ENCODE data around the gene ETNK1.

Gene ETNK1

DNA sequence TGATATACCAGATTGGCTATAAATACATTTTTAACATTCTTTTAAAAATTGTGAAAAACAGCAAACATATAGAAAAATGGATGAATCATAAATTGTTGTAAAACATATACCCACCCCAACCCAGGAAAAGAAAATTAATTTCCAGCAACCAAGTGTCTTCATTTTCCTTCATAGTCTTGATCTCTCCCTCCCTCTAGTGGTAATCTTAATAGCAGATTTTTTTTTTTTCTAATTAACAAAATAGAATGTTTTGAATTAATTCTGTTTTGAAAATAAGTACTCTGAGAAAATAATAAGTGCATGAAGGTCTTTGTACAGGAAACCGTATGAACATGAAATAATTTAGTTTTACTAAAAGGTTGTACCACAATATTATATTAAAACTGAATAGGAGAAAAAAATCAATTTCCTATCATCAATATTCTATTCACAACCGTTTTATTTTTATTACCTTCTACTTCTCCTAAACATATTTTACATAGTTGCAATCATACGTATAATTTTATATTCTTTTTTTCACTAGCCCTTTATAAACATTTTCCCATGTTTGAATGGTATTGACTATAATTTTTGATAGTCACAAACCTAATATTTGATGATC lies 7.0 kb downstream of the ETNK1 start:
- Histone ChIP-seq H2AFZ (ENCODE audit: low read depth, low read length) (no peak overlapping the region), H3K27ac (ENCODE audit: low read length) (no peak overlapping the region), H3K27me3 (ENCODE audit: insufficient read depth, low read length, poor library complexity) (no peaks in the 10 kb centered on the region), H4K20me1 (ENCODE audit: insufficient read depth, low read length) (peaks cover 50% of the 10 kb centered on the region; the same call in 1 of the 2 replicates), H3K4me2 (ENCODE audit: insufficient read depth, low read length) (no peak overlapping the region), H3K4me1 (ENCODE audit: insufficient read depth, low read length) (peaks cover 42% of the 10 kb centered on the region), H3K79me2 (ENCODE audit: insufficient read depth, low read length) (peaks cover 98% of the 10 kb centered on the region), H3K36me3 (ENCODE audit: insufficient read depth, low read length) (peaks cover 51% of the 10 kb centered on the region), H3K4me3 (ENCODE audit: low read depth in 1 of 2, low read length in 2 of 2) (no peak overlapping the region), H3K9ac (ENCODE audit: low read depth, low read length) (no peak overlapping the region), H3K9me3 (ENCODE audit: insufficient read depth, low read length, severe bottlenecking) (no peaks in the 10 kb centered on the region)
- peak; percentile 55; the same call in 2 of the 3 replicates for ATAC-seq (ENCODE audit: insufficient read depth, low read depth)
- no peak for DNase-seq
- TF ChIP-seq, protein P1, sequence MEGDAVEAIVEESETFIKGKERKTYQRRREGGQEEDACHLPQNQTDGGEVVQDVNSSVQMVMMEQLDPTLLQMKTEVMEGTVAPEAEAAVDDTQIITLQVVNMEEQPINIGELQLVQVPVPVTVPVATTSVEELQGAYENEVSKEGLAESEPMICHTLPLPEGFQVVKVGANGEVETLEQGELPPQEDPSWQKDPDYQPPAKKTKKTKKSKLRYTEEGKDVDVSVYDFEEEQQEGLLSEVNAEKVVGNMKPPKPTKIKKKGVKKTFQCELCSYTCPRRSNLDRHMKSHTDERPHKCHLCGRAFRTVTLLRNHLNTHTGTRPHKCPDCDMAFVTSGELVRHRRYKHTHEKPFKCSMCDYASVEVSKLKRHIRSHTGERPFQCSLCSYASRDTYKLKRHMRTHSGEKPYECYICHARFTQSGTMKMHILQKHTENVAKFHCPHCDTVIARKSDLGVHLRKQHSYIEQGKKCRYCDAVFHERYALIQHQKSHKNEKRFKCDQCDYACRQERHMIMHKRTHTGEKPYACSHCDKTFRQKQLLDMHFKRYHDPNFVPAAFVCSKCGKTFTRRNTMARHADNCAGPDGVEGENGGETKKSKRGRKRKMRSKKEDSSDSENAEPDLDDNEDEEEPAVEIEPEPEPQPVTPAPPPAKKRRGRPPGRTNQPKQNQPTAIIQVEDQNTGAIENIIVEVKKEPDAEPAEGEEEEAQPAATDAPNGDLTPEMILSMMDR (IDR thresholded peaks at IDR 0.05; ENCODE audit: borderline replicate concordance, extremely low read depth, low read length, poor library complexity, severe bottlenecking), result peak; percentile 61
- no peak for TF ChIP-seq EZH2 (IDR thresholded peaks at IDR 0.05; ENCODE audit: borderline replicate concordance, low read depth, low read length, severe bottlenecking)

DNA sequence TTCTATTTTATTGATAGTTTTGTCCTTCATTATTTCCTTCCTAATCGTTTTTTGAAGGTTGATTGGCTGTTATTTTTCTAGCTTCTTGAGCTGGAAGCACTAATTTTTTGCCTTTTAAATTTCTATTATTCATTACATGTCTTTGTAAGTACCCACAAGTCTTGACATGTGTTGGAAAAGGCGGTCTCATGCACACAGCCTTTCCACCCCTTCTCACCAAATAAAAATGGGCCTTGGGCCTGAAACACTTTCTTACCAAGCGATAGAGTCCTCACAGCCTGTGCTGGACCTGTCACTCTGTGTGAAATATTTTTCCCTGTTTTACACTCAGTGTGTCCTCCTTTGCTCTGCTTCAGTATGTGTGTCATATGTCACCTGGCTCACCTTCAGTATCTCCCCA lies 9.9 kb downstream of the ETNK1 start:
- Histone ChIP-seq H3K4me3 (ENCODE audit: low read depth in 1 of 2, low read length in 2 of 2) (no peak overlapping the region), H3K4me1 (ENCODE audit: insufficient read depth, low read length) (peaks cover 17% of the 10 kb centered on the region), H3K27ac (ENCODE audit: low read length) (no peak overlapping the region), H3K27me3 (ENCODE audit: insufficient read depth, low read length, poor library complexity) (no peaks in the 10 kb centered on the region), H4K20me1 (ENCODE audit: insufficient read depth, low read length) (peaks cover 43% of the 10 kb centered on the region; the same call in 1 of the 2 replicates), H3K36me3 (ENCODE audit: insufficient read depth, low read length) (peaks cover 40% of the 10 kb centered on the region), H2AFZ (ENCODE audit: low read depth, low read length) (no peak overlapping the region), H3K9ac (ENCODE audit: low read depth, low read length) (no peak overlapping the region), H3K9me3 (ENCODE audit: insufficient read depth, low read length, severe bottlenecking) (no peaks in the 10 kb centered on the region), H3K79me2 (ENCODE audit: insufficient read depth, low read length) (peaks cover 97% of the 10 kb centered on the region), H3K4me2 (ENCODE audit: insufficient read depth, low read length) (peak overlapping the region; percentile 24; the same call in 1 of the 2 replicates)
- DNase-seq (no peak), ATAC-seq (ENCODE audit: insufficient read depth, low read depth) (no peak)
- TF ChIP-seq, protein P1 (IDR thresholded peaks at IDR 0.05; ENCODE audit: borderline replicate concordance, extremely low read depth, low read length, poor library complexity, severe bottlenecking), result no peak
- no peak for TF ChIP-seq EZH2 (IDR thresholded peaks at IDR 0.05; ENCODE audit: borderline replicate concordance, low read depth, low read length, severe bottlenecking)

DNA sequence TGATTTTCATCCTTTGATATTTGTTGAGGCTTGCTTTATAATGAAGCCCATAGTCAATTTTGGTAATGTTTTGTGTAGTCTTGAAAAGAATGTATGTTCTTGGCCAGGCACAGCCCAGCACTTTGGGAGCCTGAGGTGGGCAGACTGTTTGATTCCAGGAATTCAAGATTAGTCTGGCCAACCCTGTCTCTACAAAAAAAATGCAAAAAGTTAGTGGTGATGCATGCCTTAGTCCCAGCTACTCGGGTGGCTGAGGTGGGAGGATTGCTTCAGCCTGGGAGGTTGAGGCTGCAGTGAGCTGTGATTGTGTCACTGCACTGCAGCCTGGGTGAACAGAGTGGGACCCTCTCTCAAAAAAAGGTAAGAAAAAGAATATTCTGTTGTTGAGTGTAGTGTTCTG lies 10.8 kb downstream of the ETNK1 start:
- peaks cover 38% of the 10 kb centered on the region; the same call in 1 of the 2 replicates for H4K20me1 ChIP-seq (ENCODE audit: insufficient read depth, low read length)

More for the DNA sequence above, 10.8 kb downstream of the ETNK1 start:
- Histone ChIP-seq H3K36me3 (ENCODE audit: insufficient read depth, low read length) (peaks cover 35% of the 10 kb centered on the region), H3K9ac (ENCODE audit: low read depth, low read length) (no peak overlapping the region), H3K9me3 (ENCODE audit: insufficient read depth, low read length, severe bottlenecking) (no peaks in the 10 kb centered on the region), H3K4me1 (ENCODE audit: insufficient read depth, low read length) (peaks cover 14% of the 10 kb centered on the region), H3K27ac (ENCODE audit: low read length) (no peak overlapping the region), H3K79me2 (ENCODE audit: insufficient read depth, low read length) (peaks cover 96% of the 10 kb centered on the region), H2AFZ (ENCODE audit: low read depth, low read length) (no peak overlapping the region), H3K4me2 (ENCODE audit: insufficient read depth, low read length) (no peak overlapping the region), H3K4me3 (ENCODE audit: low read depth in 1 of 2, low read length in 2 of 2) (no peak overlapping the region), H3K27me3 (ENCODE audit: insufficient read depth, low read length, poor library complexity) (no peaks in the 10 kb centered on the region)
- TF ChIP-seq EZH2 (IDR thresholded peaks at IDR 0.05; ENCODE audit: borderline replicate concordance, low read depth, low read length, severe bottlenecking), result no peak
- TF ChIP-seq, protein P1 (IDR thresholded peaks at IDR 0.05; ENCODE audit: borderline replicate concordance, extremely low read depth, low read length, poor library complexity, severe bottlenecking), result no peak
- ATAC-seq (ENCODE audit: insufficient read depth, low read depth) (no peak), DNase-seq (no peak)

All from DND-41 (cell line).